HepG2 (cell line): ENCODE results near the gene LRRC8D. TPM values are rescaled to one million over a fixed set of nuclear protein-coding genes. Genes with fewer than 3 reads are reported as not detected.

ENCODE experiments used
- ATAC-seq: fragments of 200-7000 bp; cut with Tn5 transposase; 3 replicates; pipeline ENCODE4 v1.9.1; 2020; ENCODE audit warnings: mild to moderate bottlenecking, moderate library complexity
- BruUV-seq: library from RNA; stranded (reverse); fragments of 400-500 nt; replicated peaks from 2 replicates; lab custom pipeline; 2021; lab: Mats Ljungman, UMichigan
- CTCF ChIA-PET: fragments of 300-600 bp; formaldehyde crosslinking; extraction: SDS; loops from one replicate; lab custom pipeline; 2021; ENCODE audit warnings: low total read pairs, inconsistent platforms, low intra/inter-chr PET ratio; lab: Yijun Ruan, JAX
- POLR2A ChIA-PET: fragments of 350-600 bp; sonication (Branson Sonifier 250); formaldehyde crosslinking; loops from one replicate; lab custom pipeline; 2020; ENCODE audit warnings: antibody characterized with exemption, inconsistent platforms; lab: Yijun Ruan, JAX
- DNase-seq: peaks from one replicate; pipeline ENCODE4 v3.0.0-alpha.2; 2015; ENCODE audit warnings: low spot score
- FAIRE-seq: peaks from 3 replicates; lab custom pipeline; 2011; peaks lifted over from hg19 to GRCh38; lab: Jason Lieb, UNC
- H2AFZ ChIP-seq: one replicate; pipeline ENCODE4 v1.6.1; 2011; ENCODE audit warnings: low read length, inconsistent platforms
- H3K27ac ChIP-seq: fragments of 300-600 bp; 3 replicates; pipeline ENCODE4 v1.8.0; 2011; ENCODE audit warnings: mixed run types, mild to moderate bottlenecking, mixed read lengths, low read length, inconsistent platforms; ENCODE audit not compliant: insufficient read depth; ENCODE audit errors: extremely low read length
- H3K27me3 ChIP-seq, 2 experiments: fragments of 200-600 bp in 1 of 2; 2 replicates in 1 of 2; 3 replicates in 1 of 2; pipeline versions ENCODE4 v1.6.0 to v1.8.0; 2011; ENCODE audit warnings: low read length in 2 of 2, mild to moderate bottlenecking in 2 of 2, moderate library complexity in 2 of 2, inconsistent platforms in 1 of 2; ENCODE audit not compliant: insufficient read depth in 2 of 2, control insufficient read depth in 1 of 2
- H3K36me3 ChIP-seq, 2 experiments: fragments of 200-600 bp in 1 of 2; replicated peaks in 1 of 2; 2 replicates in 1 of 2; 3 replicates in 1 of 2; pipeline versions ENCODE4 v1.5.1 to v1.8.0; 2011; ENCODE audit warnings: low read length in 2 of 2, inconsistent platforms in 1 of 2; ENCODE audit not compliant: insufficient read depth in 2 of 2, control insufficient read depth in 1 of 2
- H3K4me1 ChIP-seq: 2 replicates; pipeline ENCODE4 v1.5.1; 2012; ENCODE audit warnings: low read length, inconsistent platforms; ENCODE audit not compliant: insufficient read depth
- H3K4me2 ChIP-seq: 2 replicates; pipeline ENCODE4 v1.6.0; 2011; ENCODE audit warnings: low read depth, low read length, inconsistent platforms
- H3K4me3 ChIP-seq, 3 experiments: fragments of 200-600 bp in 1 of 3; sonication (generic), shearing (Covaris generic) in 1 of 3; replicated peaks in 1 of 3; 2 replicates each; pipeline ENCODE4 v1.5.1; 2011 to 2016; ENCODE audit warnings: low read length in 3 of 3, inconsistent platforms in 2 of 3, low read depth in 2 of 3, mild to moderate bottlenecking in 2 of 3, control low read depth in 1 of 3, mixed read lengths in 1 of 3; ENCODE audit not compliant: insufficient read depth in 1 of 3
- H3K79me2 ChIP-seq: one replicate; pipeline ENCODE4 v1.6.1; 2011; ENCODE audit warnings: low read length, inconsistent platforms; ENCODE audit not compliant: insufficient read depth
- H3K9ac ChIP-seq: 2 replicates; pipeline ENCODE4 v1.6.0; 2011; ENCODE audit warnings: mild to moderate bottlenecking, low read depth, low read length, inconsistent platforms; ENCODE audit not compliant: insufficient read depth
- H3K9me3 ChIP-seq: 2 replicates; pipeline ENCODE4 v1.5.1; 2012; ENCODE audit warnings: mild to moderate bottlenecking, low read length
- H4K20me1 ChIP-seq: 2 replicates; pipeline ENCODE4 v1.6.0; 2011; ENCODE audit warnings: inconsistent platforms, mild to moderate bottlenecking, low read length, moderate library complexity; ENCODE audit not compliant: insufficient read depth
- FOXP4 ChIP-seq: sonication (generic); formaldehyde crosslinking; IDR thresholded peaks from 2 replicates; pipeline ENCODE4 v1.4.0; 2020; ENCODE audit warnings: missing genetic modification reagents
- MIER3 ChIP-seq: IDR thresholded peaks from 2 replicates; pipeline ENCODE4 v1.6.1; 2016; ENCODE audit warnings: missing compliant biosample characterization, borderline replicate concordance
- PRDM15 ChIP-seq: sonication (generic); formaldehyde crosslinking; IDR thresholded peaks from 2 replicates; pipeline ENCODE4 v1.4.0; 2020; ENCODE audit warnings: missing genetic modification reagents
- THRA ChIP-seq: sonication (generic); formaldehyde crosslinking; IDR thresholded peaks from 2 replicates; pipeline ENCODE4 v1.4.0; 2020; ENCODE audit warnings: missing genetic modification reagents, borderline replicate concordance
- TRAFD1 ChIP-seq: sonication (generic); formaldehyde crosslinking; IDR thresholded peaks from 2 replicates; pipeline ENCODE4 v1.5.1; 2020; ENCODE audit warnings: missing genetic modification reagents, mild to moderate bottlenecking, borderline replicate concordance
- ZEB1 ChIP-seq: IDR thresholded peaks from 2 replicates; pipeline ENCODE4 v1.6.1; 2012; ENCODE audit warnings: mild to moderate bottlenecking, low read depth, inconsistent platforms; ENCODE audit not compliant: insufficient replicate concordance
- ZKSCAN1 ChIP-seq: fragments of 150-350 bp; IDR thresholded peaks from 2 replicates; pipeline ENCODE4 v1.6.1; 2014; ENCODE audit warnings: low read length
- ZNF17 ChIP-seq: sonication (generic); formaldehyde crosslinking; IDR thresholded peaks from 2 replicates; pipeline ENCODE4 v1.5.0; 2020; ENCODE audit warnings: mild to moderate bottlenecking, missing genetic modification reagents
- ZNF251 ChIP-seq: sonication (generic); formaldehyde crosslinking; IDR thresholded peaks from 2 replicates; pipeline ENCODE4 v1.9.0; 2021; ENCODE audit warnings: mild to moderate bottlenecking, missing genetic modification reagents
- ZNF317 ChIP-seq: sonication (generic); formaldehyde crosslinking; IDR thresholded peaks from 2 replicates; pipeline ENCODE4 v1.5.0; 2020; ENCODE audit warnings: mild to moderate bottlenecking, missing genetic modification reagents
- ZNF724P ChIP-seq: sonication (generic); formaldehyde crosslinking; IDR thresholded peaks from 2 replicates; pipeline ENCODE4 v1.8.0; 2022; ENCODE audit warnings: missing genetic modification reagents, borderline replicate concordance
- ZZZ3 ChIP-seq: sonication (generic); formaldehyde crosslinking; IDR thresholded peaks from 2 replicates; pipeline ENCODE4 v1.4.0; 2020; ENCODE audit warnings: missing genetic modification reagents, mild to moderate bottlenecking, borderline replicate concordance
- WGBS: methylation state at CpG from one replicate; pipeline ENCODE4 v1.1.6; 2017; ENCODE audit warnings: low lambda C conversion rate; 5-methylcytosine and 5-hydroxymethylcytosine counted together
- in situ Hi-C: cut with HindIII; loops from 2 replicates; pipeline ENCODE4 v1.10.0; 2017; ENCODE audit warnings: low pct_unique_long_range_greater_than_20kb; ENCODE audit not compliant: extremely low pct_ligation_motif_present
- intact Hi-C: fragments of 100-400 bp; cut with micrococcal nuclease; formaldehyde crosslinking; loops from one replicate; pipeline ENCODE4 v1.10.0; 2022; ENCODE audit not compliant: unreplicated experiment
- polyA plus RNA-seq, 8 experiments: library from polyadenylated mRNA; depleted of rRNA in 3 of 8; stranded (reverse) in 7 of 8; unstranded in 1 of 8; fragments of >200 nt; fragmentation: Illumina TruSeq in 4 of 8; extraction: Trizol in 4 of 8; gene quantifications; 2 replicates each; pipeline versions ENCODE4 v1.2.1 to v1.2.3, GENCODE V29; 2011 to 2016; ENCODE audit warnings: low read depth in 4 of 8, missing spikeins in 1 of 8, mixed read lengths in 1 of 8; ENCODE audit not compliant: insufficient read depth in 1 of 8
- total RNA-seq, 5 experiments: library from RNA; depleted of rRNA; stranded (reverse); fragments of >200 nt; fragmentation: Illumina TruSeq; extraction: Trizol; gene quantifications; 2 replicates each; pipeline ENCODE4 v1.2.3, GENCODE V29; 2016; ENCODE audit warnings: low read depth in 1 of 5

Gene LRRC8D
- total and polyA plus RNA-seq, 2 of the 13 experiments (the other 11 are each of a cell fraction or from before 2014, with no cell fraction given), result 29.9 to 45.5 TPM

GRCh38 chr1:89865498-89866382, 44.9 kb downstream of the LRRC8D start:
- POLR2A ChIA-PET, result no interaction called here
- TF ChIP-seq ZKSCAN1, result no peak
- TF ChIP-seq ZNF317 (CRISPR knock-in tag), result no peak
- no peak for TF ChIP-seq ZZZ3 (CRISPR knock-in tag)
- no peak for TF ChIP-seq ZEB1
- TF ChIP-seq TRAFD1 (CRISPR knock-in tag), result no peak
- TF ChIP-seq ZNF724P (CRISPR knock-in tag), result no peak
- no peak for TF ChIP-seq ZNF17 (CRISPR knock-in tag)
- no peak for TF ChIP-seq ZNF251 (CRISPR knock-in tag)
- TF ChIP-seq MIER3 (CRISPR knock-in tag), result no peak
- no peak for TF ChIP-seq THRA (CRISPR knock-in tag)
- TF ChIP-seq PRDM15 (CRISPR knock-in tag), result no peak
- TF ChIP-seq FOXP4 (CRISPR knock-in tag), result no peak

More at GRCh38 chr1:89865498-89866382, 44.9 kb downstream of the LRRC8D start:
- Histone ChIP-seq H3K4me2 (no peak overlapping the region), H3K36me3 (peaks cover 9 to 45% of the 10 kb centered on the region in 2 experiments; a peak in 4 of 5 replicates), H4K20me1 (no peaks in the 10 kb centered on the region; the same call in 1 of the 2 replicates), H3K9me3 (no peaks in the 10 kb centered on the region), H2AFZ (no peak overlapping the region), H3K79me2 (peaks cover 20% of the 10 kb centered on the region), H3K27ac (no peak overlapping the region), H3K27me3 (no peaks in the 10 kb centered on the region), H3K4me1 (peaks cover 37% of the 10 kb centered on the region), H3K4me3 (no peak overlapping the region), H3K9ac (no peak overlapping the region)
- 94% methylated on average over 4 of the region's 4 CpGs for WGBS
- CTCF ChIA-PET, result no interaction called here
- FAIRE-seq (no peak), ATAC-seq (no peak), DNase-seq (no peak)
- no TSS peak for BruUV-seq
- intact Hi-C loops (no loop called here), in situ Hi-C loops (no loop called here)
